PC-3 (cell line): ENCODE data around the gene TRPM7. TPM values are rescaled to one million over a fixed set of nuclear protein-coding genes. Genes with fewer than 3 reads are reported as not detected.
A peak's percentile ranks its signal among the peaks of the same experiment; 100 is the strongest.

Experiments used
- ATAC-seq: fragments of 200-7000 bp; cut with Tn5 transposase; 2 replicates; pipeline ENCODE4 v1.9.1; 2020; ENCODE audit warnings: mild to moderate bottlenecking, moderate library complexity
- BruUV-seq: library from RNA; stranded (reverse); fragments of 400-500 nt; replicated peaks from 2 replicates; lab custom pipeline; 2021; lab: Mats Ljungman, UMichigan
- CTCF ChIA-PET: fragments of 300-600 bp; sonication (Branson Sonifier 250); formaldehyde crosslinking; loops from one replicate; lab custom pipeline; 2022; ENCODE audit warnings: antibody characterized with exemption; lab: Charles Lee
- POLR2A ChIA-PET: fragments of 300-600 bp; sonication (Branson Sonifier 250); formaldehyde crosslinking; loops from one replicate; lab custom pipeline; 2022; ENCODE audit warnings: antibody characterized with exemption; ENCODE audit not compliant: unreplicated experiment; lab: Charles Lee
- DNase-seq: peaks from one replicate; pipeline ENCODE4 v3.0.0-alpha.2; 2015
- H2AFZ ChIP-seq: fragments of 300-600 bp; sonication (generic); 2 replicates; pipeline ENCODE4 v1.6.0; 2016; ENCODE audit warnings: antibody characterized with exemption, low read length
- H3F3A ChIP-seq: fragments of 300-600 bp; sonication (generic); one replicate; pipeline ENCODE4 v1.6.0; 2017; ENCODE audit warnings: antibody characterized with exemption, low read length, control low read depth, mild to moderate bottlenecking; ENCODE audit not compliant: unreplicated experiment
- H3K27ac ChIP-seq: fragments of 300-600 bp; sonication (generic); 2 replicates; pipeline ENCODE4 v1.5.1; 2016; ENCODE audit warnings: mild to moderate bottlenecking, low read length
- H3K27me3 ChIP-seq: fragments of 300-600 bp; sonication (generic); 2 replicates; pipeline ENCODE4 v1.6.1; 2016; ENCODE audit warnings: low read length, mixed read lengths
- H3K36me3 ChIP-seq: fragments of 300-600 bp; sonication (generic); 2 replicates; pipeline ENCODE4 v1.6.1; 2016; ENCODE audit warnings: low read depth, mixed run types, low read length, mixed read lengths
- H3K4me1 ChIP-seq: fragments of 300-600 bp; sonication (generic); 2 replicates; pipeline ENCODE4 v1.5.1; 2016; ENCODE audit warnings: low read length; ENCODE audit not compliant: insufficient read depth
- H3K4me2 ChIP-seq: fragments of 300-600 bp; sonication (generic); 2 replicates; pipeline ENCODE4 v1.6.0; 2016; ENCODE audit warnings: low read length
- H3K4me3 ChIP-seq: fragments of 300-600 bp; sonication (generic); 2 replicates; pipeline ENCODE4 v1.5.1; 2016; ENCODE audit warnings: mild to moderate bottlenecking, low read length, mixed read lengths
- H3K79me2 ChIP-seq: fragments of 300-600 bp; sonication (generic); 2 replicates; pipeline ENCODE4 v1.6.1; 2017; ENCODE audit warnings: low read length, mixed read lengths
- H3K9ac ChIP-seq: fragments of 300-600 bp; sonication (generic); 2 replicates; pipeline ENCODE4 v1.6.0; 2016; ENCODE audit warnings: mild to moderate bottlenecking, low read length
- H3K9me2 ChIP-seq: fragments of 300-600 bp; sonication (generic); replicated peaks from 2 replicates; pipeline ENCODE4 v1.6.1; 2016; ENCODE audit warnings: mixed run types, low read length, mixed read lengths
- H3K9me3 ChIP-seq: fragments of 300-600 bp; sonication (generic); 2 replicates; pipeline ENCODE4 v1.6.1; 2016; ENCODE audit warnings: low read length, mixed read lengths
- H4K20me1 ChIP-seq: fragments of 300-600 bp; sonication (generic); 2 replicates; pipeline ENCODE4 v1.6.1; 2016; ENCODE audit warnings: low read length, mixed read lengths
- CTCF ChIP-seq: fragments of 300-600 bp; sonication (generic); conservative IDR thresholded peaks from 2 replicates; pipeline ENCODE4 v1.5.1; 2017; ENCODE audit warnings: antibody characterized with exemption, low read depth, mild to moderate bottlenecking, low read length
- EZH2 ChIP-seq: fragments of 300-600 bp; sonication (generic); IDR thresholded peaks from one replicate; pipeline ENCODE4 v1.6.1; 2017; ENCODE audit warnings: antibody characterized with exemption, mild to moderate bottlenecking, low read length; ENCODE audit not compliant: unreplicated experiment
- EZH2phosphoT487 ChIP-seq: fragments of 300-600 bp; sonication (generic); IDR thresholded peaks from 2 replicates; pipeline ENCODE4 v1.6.1; 2018; ENCODE audit warnings: mild to moderate bottlenecking, antibody characterized with exemption, low read length, borderline replicate concordance
- intact Hi-C: fragments of 100-400 bp; cut with micrococcal nuclease; formaldehyde crosslinking; loops from 2 replicates; pipeline ENCODE4 v1.9.0; 2023
- total RNA-seq: library from RNA; depleted of rRNA; stranded (reverse); fragments of >200 nt; gene quantifications from 2 replicates; pipeline ENCODE4 v1.2.3, GENCODE V29; 2014

Gene TRPM7
- total RNA-seq, 1 experiment from 2014 or later: 13.3 TPM

GRCh38 chr15:50681467-50681866, 5.1 kb downstream of the TRPM7 start:
- CTCF ChIA-PET: no interaction called here

GRCh38 chr15:50676799-50677483, 9.7 kb downstream of the TRPM7 start:
- TF ChIP-seq EZH2 (no peak), CTCF (no peak), EZH2phosphoT487 (no peak)
- Histone ChIP-seq H2AFZ (no peak overlapping the region), H3K27ac (no peak overlapping the region), H3K9me3 (no peaks in the 10 kb centered on the region), H3K36me3 (no peaks in the 10 kb centered on the region), H3K4me1 (no peaks in the 10 kb centered on the region), H3K27me3 (no peaks in the 10 kb centered on the region), H3K79me2 (peaks cover 74% of the 10 kb centered on the region), H3K9me2 (no peaks in the 10 kb centered on the region), H4K20me1 (0 out of 2 replicates have a peak, but pooled peaks cover 4% of the 10 kb centered on the region), H3K4me3 (no peak overlapping the region), H3F3A (no peaks in the 10 kb centered on the region), H3K4me2 (no peak overlapping the region), H3K9ac (no peak overlapping the region)
- ATAC-seq: peak; percentile 11; the same call in 1 of the 2 replicates
- POLR2A ChIA-PET: interaction anchor here (0.7 kb wide), 1 partner anchor 230 kb away, joined by 3 read pairs; no protein-coding TSS in a partner anchor
- no TSS peak for BruUV-seq
- CTCF ChIA-PET: interaction anchor here (0.7 kb wide), 1 partner anchor 176 kb away, joined by 4 read pairs; no protein-coding TSS in a partner anchor
- intact Hi-C loops: no loop called here
- no peak for DNase-seq

More at GRCh38 chr15:50681467-50681866, 5.1 kb downstream of the TRPM7 start:
- Histone ChIP-seq H3K9me2 (no peaks in the 10 kb centered on the region), H3K27ac (no peak overlapping the region), H2AFZ (no peak overlapping the region), H3K27me3 (no peaks in the 10 kb centered on the region), H4K20me1 (no peaks in the 10 kb centered on the region), H3K79me2 (peaks cover 96% of the 10 kb centered on the region), H3F3A (no peaks in the 10 kb centered on the region), H3K9ac (no peak overlapping the region), H3K4me3 (no peak overlapping the region), H3K4me2 (no peak overlapping the region), H3K4me1 (peaks cover 7% of the 10 kb centered on the region), H3K36me3 (no peaks in the 10 kb centered on the region), H3K9me3 (no peaks in the 10 kb centered on the region)
- no TSS peak for BruUV-seq
- no peak for DNase-seq
- TF ChIP-seq CTCF: no peak
- no peak for TF ChIP-seq EZH2
- no peak for TF ChIP-seq EZH2phosphoT487
- POLR2A ChIA-PET: no interaction called here
- intact Hi-C loops: no loop called here
- no peak for ATAC-seq

- ChIA-PET CTCF (no interaction called here), POLR2A (no interaction called here)
- Histone ChIP-seq H3K4me1 (no peaks in the 10 kb centered on the region), H3F3A (no peaks in the 10 kb centered on the region), H4K20me1 (0 out of 2 replicates have a peak, but pooled peaks cover 4% of the 10 kb centered on the region), H3K9me2 (no peaks in the 10 kb centered on the region), H3K36me3 (no peaks in the 10 kb centered on the region), H3K27ac (no peak overlapping the region), H2AFZ (no peak overlapping the region), H3K9ac (no peak overlapping the region), H3K9me3 (no peaks in the 10 kb centered on the region), H3K79me2 (peaks cover 71% of the 10 kb centered on the region), H3K4me3 (no peak overlapping the region), H3K27me3 (no peaks in the 10 kb centered on the region), H3K4me2 (no peak overlapping the region)
- BruUV-seq: no TSS peak
- intact Hi-C loops: loop anchor here (1.0 kb wide), 2 partner anchors 202 to 232 kb away; no protein-coding TSS in a partner anchor
- peak; percentile 65 for DNase-seq
- peak; percentile 43; the same call in 1 of the 2 replicates for ATAC-seq
- peak; percentile 75 for TF ChIP-seq CTCF
- TF ChIP-seq EZH2: no peak
Measured at GRCh38 chr15:50675535-50676144, 11.0 kb downstream of the TRPM7 start.
